HG03460 (cell line): Measurements from ENCODE around the gene MTMR2.
"Not testable (repeated sequence)": the region's sequence is repeated elsewhere in the genome, so short reads cannot be mapped to it uniquely, and the experiment has no call there.

Experiments used
- ATAC-seq: cut with Tn5 transposase; IDR thresholded peaks from one replicate; pipeline ENCODE4 v1.9.1; 2021; ENCODE audit not compliant: unreplicated experiment

The MTMR2 gene

GRCh38 chr11:95886462-95886861 is 37.4 kb downstream of the MTMR2 start:
- no peak for ATAC-seq

DNA sequence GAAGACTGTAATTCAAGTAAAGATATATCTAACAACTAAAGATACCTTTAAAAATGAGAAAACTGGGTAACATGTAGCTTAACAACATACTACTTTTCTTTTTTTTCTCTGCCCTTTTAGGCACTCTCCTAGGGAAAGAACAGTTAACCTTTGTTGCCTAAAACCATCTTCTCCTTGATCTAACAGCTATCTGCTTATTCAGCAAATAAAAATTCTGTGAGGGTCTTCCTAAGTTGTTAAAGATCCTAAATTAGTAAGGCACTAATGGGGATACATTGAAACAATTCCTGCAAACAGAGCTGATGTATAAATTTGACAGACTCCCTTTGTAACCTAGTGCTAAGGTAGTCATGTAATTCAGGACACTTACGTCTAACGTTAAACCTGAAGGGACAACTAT is 39.1 kb downstream of the MTMR2 start:
- no peak for ATAC-seq

GRCh38 chr11:95884376-95884775 is 39.5 kb downstream of the MTMR2 start:
- no peak for ATAC-seq

DNA sequence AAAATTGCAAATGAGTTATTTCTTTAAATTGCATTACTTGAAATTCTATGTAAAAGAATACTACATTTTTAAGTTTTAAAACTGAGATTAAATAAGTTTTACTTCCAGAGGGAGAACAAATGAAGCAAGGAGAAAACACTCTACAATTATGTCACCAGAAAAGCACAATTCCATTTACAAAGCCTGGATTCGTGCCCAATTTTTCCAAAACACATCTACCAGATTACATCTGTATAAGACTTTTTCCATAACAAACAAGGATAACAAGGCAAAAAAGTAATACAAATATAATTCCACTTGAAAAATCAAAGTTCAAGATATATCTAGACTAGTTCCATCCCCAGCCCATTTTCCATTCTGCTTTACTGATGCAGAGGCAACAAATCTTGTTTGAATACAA is 40.5 kb downstream of the MTMR2 start:
- ATAC-seq, result no peak

- ATAC-seq, result no peak
Observed at GRCh38 chr11:95877291-95877690, 46.6 kb downstream of the MTMR2 start.

- not testable (repeated sequence) for ATAC-seq
Observed at GRCh38 chr11:95870877-95871276, 53.0 kb downstream of the MTMR2 start.

- ATAC-seq, result no peak
Observed at GRCh38 chr11:95867105-95867504, 56.8 kb downstream of the MTMR2 start.

GRCh38 chr11:95863486-95864140 is 60.3 kb downstream of the MTMR2 start:
- no peak for ATAC-seq

DNA sequence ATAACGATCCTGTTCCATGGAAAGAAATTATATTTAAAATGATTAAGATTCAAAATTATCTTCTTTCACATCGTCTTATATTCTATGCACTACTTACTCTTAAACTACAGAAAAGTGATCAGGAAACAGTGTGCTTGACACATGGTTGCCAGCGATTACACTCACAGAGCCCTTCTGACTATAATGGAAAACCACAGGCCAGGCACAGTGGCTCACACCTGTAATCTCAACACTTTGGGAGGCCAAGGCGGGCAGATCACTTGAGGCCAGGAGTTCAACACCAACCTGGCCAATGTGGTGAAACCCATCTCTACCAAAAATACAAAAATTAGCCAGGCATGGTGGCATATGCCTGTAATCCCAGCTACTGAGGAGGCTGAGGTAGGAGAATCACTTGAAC is 63.9 kb downstream of the MTMR2 start:
- ATAC-seq, result not testable (repeated sequence)

GRCh38 chr11:95854362-95854761 is 69.5 kb downstream of the MTMR2 start:
- ATAC-seq, result not testable (repeated sequence)

GRCh38 chr11:95853862-95854261 is 70.0 kb downstream of the MTMR2 start:
- ATAC-seq, result no peak

- ATAC-seq, result no peak
Observed at GRCh38 chr11:95853138-95853537, 70.8 kb downstream of the MTMR2 start.

DNA sequence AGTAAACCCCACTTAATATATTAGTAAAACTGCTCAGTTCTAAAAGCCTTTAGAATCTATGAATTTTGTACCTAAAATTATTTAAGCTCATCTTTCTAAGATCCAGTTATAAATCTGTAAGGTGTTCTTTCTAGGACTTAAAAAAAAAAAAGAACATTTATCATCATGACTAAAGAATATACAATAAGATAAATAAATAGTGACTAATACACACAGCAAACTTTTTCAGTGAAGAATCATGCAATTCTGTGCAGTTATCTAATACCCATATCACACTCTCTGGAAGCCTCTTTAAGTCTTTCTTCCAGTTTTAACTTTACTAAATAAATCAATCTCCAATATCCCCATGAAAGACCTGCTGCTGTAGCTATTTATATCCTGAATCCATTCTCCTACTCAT is 73.8 kb downstream of the MTMR2 start:
- ATAC-seq, result no peak

DNA sequence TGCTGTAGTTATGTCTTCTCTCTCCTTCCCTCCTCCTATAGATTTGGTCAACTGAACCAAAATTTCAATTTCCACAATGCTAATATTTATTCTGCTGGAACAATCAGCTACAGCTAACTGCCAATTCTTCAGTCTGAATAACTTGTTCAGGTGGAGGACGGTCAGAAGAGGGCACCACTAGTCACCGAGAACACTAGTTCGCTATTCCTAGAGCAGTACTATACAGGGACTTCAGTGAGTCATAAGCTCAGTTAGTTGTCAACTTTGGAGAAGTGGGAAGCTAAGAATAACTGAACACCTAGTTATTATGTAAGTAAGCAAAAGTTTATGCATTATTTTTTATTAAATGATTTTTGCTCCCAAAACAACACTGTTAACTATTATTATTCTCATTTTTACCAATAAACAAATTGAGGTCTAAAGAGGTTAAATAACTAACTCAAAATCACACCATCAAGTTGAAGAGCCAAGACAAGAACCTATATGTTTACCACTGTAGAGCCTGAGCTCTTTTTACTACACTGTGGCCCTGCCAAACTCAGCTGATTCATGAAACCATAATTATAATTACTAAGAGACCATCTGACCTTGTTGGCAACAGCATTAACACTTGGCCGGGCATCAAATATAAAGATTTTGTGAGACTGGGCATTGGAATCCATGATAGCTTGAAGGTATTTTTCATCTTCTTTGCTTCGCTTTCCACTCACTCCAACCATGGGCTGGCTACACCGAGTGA is 74.7 kb downstream of the MTMR2 start:
- ATAC-seq, result no peak

DNA sequence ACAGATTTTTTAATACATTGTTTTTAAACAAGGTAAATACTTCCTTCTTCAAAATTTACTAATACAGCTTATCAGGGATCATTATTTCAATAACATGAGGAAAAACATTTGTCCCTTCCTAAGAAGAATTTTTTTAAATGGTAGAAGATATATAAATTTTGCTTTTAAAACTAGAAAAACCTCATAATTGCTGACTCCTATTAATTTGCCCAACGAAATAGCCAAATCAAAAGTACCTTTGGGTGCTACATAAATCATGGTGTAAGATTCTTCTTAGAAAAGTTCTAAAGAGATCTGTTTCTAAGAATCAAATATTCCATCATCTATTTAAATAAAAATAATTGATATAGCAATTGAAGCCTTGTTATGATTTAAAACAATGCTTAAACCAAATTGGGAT is 78.7 kb downstream of the MTMR2 start:
- ATAC-seq, result no peak

DNA sequence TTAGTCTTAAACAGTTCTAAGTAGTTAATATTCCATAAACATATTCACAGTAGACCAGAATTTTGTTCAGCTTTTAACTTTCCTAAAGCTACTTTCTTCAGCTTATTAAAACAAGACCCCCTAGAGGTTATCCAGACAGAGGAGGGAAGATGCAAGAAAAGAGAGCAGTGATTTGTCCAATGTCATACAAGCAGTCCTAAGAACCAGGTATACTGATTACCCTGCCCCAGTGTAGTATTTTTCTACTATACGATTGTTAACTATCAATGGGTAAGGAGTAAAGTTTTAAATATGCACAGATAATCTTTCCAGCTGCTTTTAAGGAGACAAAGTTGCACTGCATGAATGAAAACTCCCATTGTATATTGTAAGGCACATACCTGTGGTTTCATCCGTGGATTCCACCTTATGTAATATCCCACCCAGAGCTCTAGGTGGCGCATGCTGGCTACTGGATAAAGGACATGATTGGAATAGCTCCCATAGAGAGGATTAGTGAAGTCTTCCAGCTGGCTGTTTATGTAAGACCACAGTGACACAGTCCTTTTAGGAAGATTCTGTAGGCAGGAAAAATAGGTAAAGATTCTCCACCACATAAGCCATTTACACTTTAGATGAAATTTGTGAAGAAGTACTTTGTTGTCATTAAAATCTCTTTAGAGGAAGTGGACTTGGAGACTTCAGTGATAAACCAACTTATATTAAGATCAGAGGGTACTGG is 88.0 kb downstream of the MTMR2 start:
- peak; percentile 96 for ATAC-seq

DNA sequence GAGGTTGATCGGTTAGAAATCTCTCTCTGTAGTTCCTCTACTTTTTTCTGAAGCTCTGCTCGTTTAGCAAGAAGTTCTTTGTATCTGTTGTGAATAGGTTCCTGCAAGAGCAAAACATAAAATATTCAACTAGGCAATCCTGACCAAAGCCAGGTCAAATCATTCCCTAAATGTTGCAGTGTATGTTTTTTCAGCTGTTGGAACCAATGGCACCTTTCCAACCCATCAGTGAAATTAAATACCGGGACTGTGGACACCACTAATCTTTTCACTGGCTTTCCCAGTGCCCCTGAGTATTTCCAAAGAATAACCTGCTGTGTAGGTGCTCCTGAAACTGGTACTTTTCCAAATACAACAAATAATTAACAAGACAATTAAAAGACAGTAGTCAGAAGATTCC is 88.6 kb downstream of the MTMR2 start:
- no peak for ATAC-seq

GRCh38 chr11:95833378-95833777 is 90.5 kb downstream of the MTMR2 start:
- ATAC-seq, result no peak

GRCh38 chr11:95832763-95833162 is 91.1 kb downstream of the MTMR2 start:
- ATAC-seq, result no peak

- no peak for ATAC-seq
Observed at GRCh38 chr11:95831198-95831883, 92.6 kb downstream of the MTMR2 start.

- ATAC-seq, result no peak
Observed at GRCh38 chr11:95829580-95830259, 94.2 kb downstream of the MTMR2 start.
